GM12872 (cell line): ENCODE measurements around the gene CUX1.

Experiments
- CTCF ChIP-seq: IDR thresholded peaks from 3 replicates; pipeline ENCODE4 v1.5.1; 2011; ENCODE audit warnings: low read depth, mild to moderate bottlenecking, low read length, moderate library complexity; ENCODE audit not compliant: insufficient read depth

CUX1 gene

DNA sequence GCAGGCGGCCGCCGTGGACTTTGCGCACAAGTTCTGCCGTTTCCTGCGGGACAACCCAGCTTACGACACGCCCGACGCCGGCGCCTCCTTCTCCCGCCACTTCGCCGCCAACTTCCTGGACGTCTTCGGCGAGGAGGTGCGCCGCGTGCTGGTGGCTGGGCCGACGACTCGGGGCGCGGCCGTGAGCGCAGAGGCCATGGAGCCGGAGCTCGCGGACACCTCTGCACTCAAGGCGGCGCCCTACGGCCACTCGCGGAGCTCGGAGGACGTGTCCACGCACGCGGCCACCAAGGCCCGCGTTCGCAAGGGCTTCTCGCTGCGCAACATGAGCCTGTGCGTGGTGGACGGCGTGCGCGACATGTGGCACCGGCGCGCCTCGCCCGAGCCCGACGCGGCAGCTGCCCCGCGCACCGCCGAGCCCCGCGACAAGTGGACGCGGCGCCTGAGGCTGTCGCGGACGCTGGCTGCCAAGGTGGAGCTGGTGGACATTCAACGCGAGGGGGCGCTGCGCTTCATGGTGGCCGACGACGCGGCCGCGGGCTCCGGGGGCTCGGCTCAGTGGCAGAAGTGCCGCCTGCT lies 483.3 kb downstream of the CUX1 start:
- no peak for TF ChIP-seq CTCF

DNA sequence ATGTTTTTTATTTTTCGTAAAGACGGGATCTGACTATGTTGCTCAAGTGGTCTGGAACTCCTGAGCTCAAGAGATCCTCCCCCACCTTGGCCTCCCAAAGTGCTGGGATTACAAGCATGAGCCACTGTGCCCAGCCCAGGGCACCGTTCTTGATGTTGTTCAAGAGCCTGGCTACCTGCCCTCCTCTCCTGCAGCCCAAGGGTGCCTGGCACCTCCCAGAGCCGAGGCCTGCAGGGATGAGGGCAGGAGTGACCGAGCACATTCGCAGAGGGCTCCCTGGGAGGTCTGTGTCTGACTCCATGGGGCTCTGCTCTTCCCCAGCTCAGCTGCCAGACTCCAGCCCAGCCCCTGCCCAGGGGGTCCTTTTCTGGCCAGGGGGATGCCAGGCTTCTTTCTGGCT lies 484.6 kb downstream of the CUX1 start:
- TF ChIP-seq CTCF, result no peak

GRCh38 chr7:102303669-102304422 lies 486.4 kb downstream of the CUX1 start:
- TF ChIP-seq CTCF, result no peak

GRCh38 chr7:102304668-102305067 lies 487.2 kb downstream of the CUX1 start:
- TF ChIP-seq CTCF, result no peak

- no peak for TF ChIP-seq CTCF
These were observed 488.2 kb downstream of the CUX1 start for GRCh38 chr7:102305414-102306268.

DNA sequence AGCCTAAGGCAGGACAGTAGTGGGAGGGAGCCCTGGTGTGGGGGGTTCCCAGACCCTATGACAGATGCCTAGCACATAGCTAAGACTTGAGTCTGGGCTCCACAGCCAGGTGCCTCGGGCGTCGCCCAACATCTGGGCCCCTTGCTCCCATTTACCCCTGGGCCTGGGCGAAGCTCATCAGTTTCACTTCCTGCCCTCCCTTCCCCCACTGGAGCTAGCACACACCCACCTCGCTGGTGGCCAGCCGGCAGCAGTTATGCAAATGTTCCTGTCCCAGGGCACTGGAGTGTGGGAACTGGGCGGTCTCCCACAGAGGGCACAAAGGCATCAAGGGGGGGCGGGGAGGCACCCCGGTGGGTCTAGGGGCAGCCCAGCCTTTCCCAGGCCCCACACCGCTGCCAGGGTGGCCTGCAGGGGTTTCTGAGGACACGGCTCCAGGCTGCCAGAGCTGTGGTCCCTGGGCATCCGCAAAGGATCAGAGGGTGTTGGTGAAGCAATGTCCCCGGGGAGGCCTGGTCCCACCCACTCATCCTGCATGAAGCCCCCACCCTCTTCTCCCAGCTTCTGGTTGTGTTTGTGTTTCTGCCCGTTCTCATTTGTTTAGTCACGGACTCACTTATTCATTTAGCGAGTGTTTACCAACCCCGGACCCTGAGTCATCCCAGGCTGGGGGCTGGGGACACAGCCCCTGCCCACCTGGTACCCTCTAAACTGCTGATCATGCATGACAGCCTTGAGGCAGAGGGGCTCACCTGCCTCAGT lies 489.7 kb downstream of the CUX1 start:
- TF ChIP-seq CTCF, result no peak

- TF ChIP-seq CTCF, result no peak
These were observed 493.0 kb downstream of the CUX1 start for GRCh38 chr7:102310414-102310815.
